NB4 (cell line): ENCODE results near the gene UGT1A7.

Experiments
- CTCF ChIP-seq: IDR thresholded peaks from one replicate; pipeline ENCODE4 v1.5.1; 2012; ENCODE audit warnings: low read depth, low read length
- MYC ChIP-seq: IDR thresholded peaks from 2 replicates; pipeline ENCODE4 v1.6.1; 2011; ENCODE audit warnings: low read depth, low read length
- POLR2A ChIP-seq: IDR thresholded peaks from 2 replicates; pipeline ENCODE4 v1.6.1; 2011; ENCODE audit warnings: mild to moderate bottlenecking; ENCODE audit not compliant: insufficient read length; ENCODE audit errors: extremely low read depth
- TF ChIP-seq, protein P1 (sequence below): IDR thresholded peaks from 2 replicates; pipeline ENCODE4 v1.6.1; 2011; ENCODE audit warnings: low read depth, low read length

GRCh38 chr2:233791883-233792329, 110.2 kb downstream of the UGT1A7 start:
- TF ChIP-seq POLR2A (no peak), CTCF (no peak), MYC (no peak)
- TF ChIP-seq, protein P1, sequence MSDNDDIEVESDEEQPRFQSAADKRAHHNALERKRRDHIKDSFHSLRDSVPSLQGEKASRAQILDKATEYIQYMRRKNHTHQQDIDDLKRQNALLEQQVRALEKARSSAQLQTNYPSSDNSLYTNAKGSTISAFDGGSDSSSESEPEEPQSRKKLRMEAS: no peak
